ENCODE data around the gene CNTLN. TPM values are rescaled to one million over a fixed set of nuclear protein-coding genes. Genes with fewer than 3 reads are reported as not detected.

CNTLN gene
- total RNA-seq, 1 donor, result 17.7 TPM

DNA sequence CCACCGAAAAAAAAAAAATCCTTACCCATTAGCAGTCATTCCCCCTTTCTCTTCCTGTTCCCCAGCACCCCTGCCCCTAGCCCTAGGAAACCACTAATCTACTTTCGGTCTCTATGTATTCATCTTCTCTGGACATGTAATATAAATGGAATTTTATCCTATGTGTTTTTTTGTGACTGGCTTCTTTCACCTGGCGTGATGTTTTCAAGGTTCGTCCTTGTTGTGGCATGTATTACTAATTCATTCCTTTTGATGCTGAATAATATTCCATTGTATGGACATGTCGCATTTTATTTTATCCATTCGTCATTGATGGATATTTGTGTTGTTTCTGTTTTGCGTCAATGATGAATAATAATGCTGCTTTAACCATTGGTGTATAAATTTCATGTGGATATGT, 401.2 kb downstream of the CNTLN start:
- Histone ChIP-seq H2AFZ (ENCODE audit: low read length) (no peak overlapping the region), H3K4me2 (ENCODE audit: insufficient read depth, low read length) (no peak overlapping the region), H3K9me3 (ENCODE audit: low read depth, low read length) (no peaks in the 10 kb centered on the region), H3K27ac (ENCODE audit: low read depth, low read length) (no peak overlapping the region), H3K4me3 (ENCODE audit: insufficient read depth, low read length) (no peak overlapping the region), H3K27me3 (ENCODE audit: insufficient read depth, low read length) (peaks cover 6% of the 10 kb centered on the region), H3K36me3 (ENCODE audit: insufficient read depth, low read length) (no peaks in the 10 kb centered on the region), H3K4me1 (ENCODE audit: insufficient read depth, low read length) (peaks cover 4% of the 10 kb centered on the region), H3K79me2 (ENCODE audit: insufficient read depth, low read length) (no peaks in the 10 kb centered on the region), H4K20me1 (ENCODE audit: insufficient read depth, low read length) (no peaks in the 10 kb centered on the region)
- TF ChIP-seq, protein P1, sequence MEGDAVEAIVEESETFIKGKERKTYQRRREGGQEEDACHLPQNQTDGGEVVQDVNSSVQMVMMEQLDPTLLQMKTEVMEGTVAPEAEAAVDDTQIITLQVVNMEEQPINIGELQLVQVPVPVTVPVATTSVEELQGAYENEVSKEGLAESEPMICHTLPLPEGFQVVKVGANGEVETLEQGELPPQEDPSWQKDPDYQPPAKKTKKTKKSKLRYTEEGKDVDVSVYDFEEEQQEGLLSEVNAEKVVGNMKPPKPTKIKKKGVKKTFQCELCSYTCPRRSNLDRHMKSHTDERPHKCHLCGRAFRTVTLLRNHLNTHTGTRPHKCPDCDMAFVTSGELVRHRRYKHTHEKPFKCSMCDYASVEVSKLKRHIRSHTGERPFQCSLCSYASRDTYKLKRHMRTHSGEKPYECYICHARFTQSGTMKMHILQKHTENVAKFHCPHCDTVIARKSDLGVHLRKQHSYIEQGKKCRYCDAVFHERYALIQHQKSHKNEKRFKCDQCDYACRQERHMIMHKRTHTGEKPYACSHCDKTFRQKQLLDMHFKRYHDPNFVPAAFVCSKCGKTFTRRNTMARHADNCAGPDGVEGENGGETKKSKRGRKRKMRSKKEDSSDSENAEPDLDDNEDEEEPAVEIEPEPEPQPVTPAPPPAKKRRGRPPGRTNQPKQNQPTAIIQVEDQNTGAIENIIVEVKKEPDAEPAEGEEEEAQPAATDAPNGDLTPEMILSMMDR (IDR thresholded peaks at IDR 0.05; ENCODE audit: extremely low read depth, low read depth, low read length), result no peak
- no peak for DNase-seq (ENCODE audit: insufficient read length, low spot score, missing footprints)

DNA sequence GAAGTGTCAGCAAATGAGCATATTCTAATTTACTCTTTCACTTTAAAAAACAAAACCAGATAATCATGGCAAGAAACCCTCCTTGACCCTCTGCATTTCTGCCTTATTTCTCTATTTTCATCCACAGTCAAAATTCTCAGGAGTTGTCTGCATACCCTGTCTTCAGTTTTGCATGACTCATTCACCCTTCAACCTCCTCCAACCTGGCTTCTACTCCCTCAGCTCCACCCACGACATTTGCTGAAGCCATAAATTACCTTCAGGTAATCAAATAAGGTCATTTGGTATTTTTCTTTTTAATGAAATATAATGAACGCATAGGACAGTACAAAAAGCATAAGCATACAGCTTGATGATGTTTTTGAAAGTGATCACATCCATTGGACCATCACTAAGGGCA, 416.2 kb downstream of the CNTLN start:
- TF ChIP-seq, protein P1 (IDR thresholded peaks at IDR 0.05; ENCODE audit: extremely low read depth, low read depth, low read length), result no peak
- no peaks in the 10 kb centered on the region for H3K9me3 ChIP-seq (ENCODE audit: low read depth, low read length)
- H4K20me1 ChIP-seq (ENCODE audit: insufficient read depth, low read length), result no peaks in the 10 kb centered on the region
- no peak overlapping the region for H3K27ac ChIP-seq (ENCODE audit: low read depth, low read length)
- H3K4me3 ChIP-seq (ENCODE audit: insufficient read depth, low read length), result no peak overlapping the region
- no peaks in the 10 kb centered on the region for H3K4me1 ChIP-seq (ENCODE audit: insufficient read depth, low read length)
- H2AFZ ChIP-seq (ENCODE audit: low read length), result no peak overlapping the region
- H3K36me3 ChIP-seq (ENCODE audit: insufficient read depth, low read length), result no peaks in the 10 kb centered on the region
- H3K27me3 ChIP-seq (ENCODE audit: insufficient read depth, low read length), result no peaks in the 10 kb centered on the region
- no peaks in the 10 kb centered on the region for H3K79me2 ChIP-seq (ENCODE audit: insufficient read depth, low read length)
- H3K4me2 ChIP-seq (ENCODE audit: insufficient read depth, low read length), result no peak overlapping the region
- no peak for DNase-seq (ENCODE audit: insufficient read length, low spot score, missing footprints)

Small RNAs within 50 kb of the gene (small RNA-seq; reads per million reads assigned to genes)
- gene RPS29P33, result not detected
